PFSK-1 (cell line): ENCODE measurements around the gene ABHD16A.

Source experiments
- POLR2AphosphoS5 ChIP-seq: IDR thresholded peaks from 2 replicates; pipeline ENCODE4 v1.6.1; 2012; ENCODE audit warnings: low read depth, mild to moderate bottlenecking, control low read depth, low read length, moderate library complexity
- REST ChIP-seq, 2 experiments: IDR thresholded peaks; 2 replicates each; pipeline versions ENCODE4 v1.6.1 to v1.8.0; 2011 to 2012; ENCODE audit warnings: low read depth in 2 of 2, low read length in 2 of 2, control low read depth in 1 of 2, inconsistent platforms in 1 of 2, mild to moderate bottlenecking in 1 of 2, moderate library complexity in 1 of 2; ENCODE audit not compliant: insufficient read depth in 1 of 2

- TF ChIP-seq POLR2AphosphoS5: no peak
- no peak for TF ChIP-seq REST (IDR thresholded peaks at IDR 0.05; ENCODE audit: insufficient read depth in 1 of 2, low read depth in 2 of 2, low read length in 2 of 2)
Measured at GRCh38 chr6:31689249-31690110, 13.6 kb downstream of the ABHD16A start.
